ENCODE data around the gene EEF2K. TPM values are rescaled to one million over a fixed set of nuclear protein-coding genes. Genes with fewer than 3 reads are reported as not detected.

Gene EEF2K
- total and polyA plus RNA-seq, 2 donors from 2014 or later, result 2.8 to 28.1 TPM

GRCh38 chr16:22240023-22240710 is 34.1 kb downstream of the EEF2K start:
- Histone ChIP-seq H3K4me3 (ENCODE audit: low read length in 3 of 3) (no peak overlapping the region), H3K9ac (ENCODE audit: low read length in 3 of 3) (no peak overlapping the region), H3K4me1 (ENCODE audit: control insufficient read depth in 2 of 3, insufficient read depth in 2 of 3, low read depth in 1 of 3, low read length in 3 of 3) (no peaks in the 10 kb centered on the region), H3K36me3 (ENCODE audit: control insufficient read depth in 2 of 3, insufficient read depth in 3 of 3, low read length in 3 of 3) (peaks cover 0 to 4% (median 0%) of the 10 kb centered on the region in 3 donors), H3K9me3 (ENCODE audit: control insufficient read depth in 2 of 3, insufficient read depth in 1 of 3, low read length in 3 of 3) (no peaks in the 10 kb centered on the region), H3K27me3 (ENCODE audit: control insufficient read depth, insufficient read depth, low read length) (no peaks in the 10 kb centered on the region), H3K27ac (ENCODE audit: low read depth in 2 of 2, low read length in 2 of 2) (no peak overlapping the region)
- DNase-seq (peak in 1 of 5 donors; percentile 18), FAIRE-seq (no peak)
- no peak for TF ChIP-seq CTCF (IDR thresholded peaks at IDR 0.05; ENCODE audit: borderline replicate concordance, extremely low read depth, insufficient read depth)
- intact Hi-C loops (cut with DNase I), result no loop called here

- Histone ChIP-seq H3K27me3 (ENCODE audit: control insufficient read depth, insufficient read depth, low read length) (no peaks in the 10 kb centered on the region), H3K4me1 (ENCODE audit: control insufficient read depth in 2 of 3, insufficient read depth in 2 of 3, low read depth in 1 of 3, low read length in 3 of 3) (no peaks in the 10 kb centered on the region), H3K36me3 (ENCODE audit: control insufficient read depth in 2 of 3, insufficient read depth in 3 of 3, low read length in 3 of 3) (peaks cover 0 to 8% (median 7%) of the 10 kb centered on the region in 3 donors), H3K27ac (ENCODE audit: low read depth in 2 of 2, low read length in 2 of 2) (no peak overlapping the region), H3K9me3 (ENCODE audit: control insufficient read depth in 2 of 3, insufficient read depth in 1 of 3, low read length in 3 of 3) (peaks cover 0 to 2% (median 0%) of the 10 kb centered on the region in 3 donors), H3K9ac (ENCODE audit: low read length in 3 of 3) (no peak overlapping the region), H3K4me3 (ENCODE audit: low read length in 3 of 3) (no peak overlapping the region)
- intact Hi-C loops (cut with DNase I), result no loop called here
- FAIRE-seq (no peak), DNase-seq (no peak)
- no peak for TF ChIP-seq CTCF (IDR thresholded peaks at IDR 0.05; ENCODE audit: borderline replicate concordance, extremely low read depth, insufficient read depth)
These were observed 44.4 kb downstream of the EEF2K start for GRCh38 chr16:22250522-22250921.

- no peak for DNase-seq
- intact Hi-C loops (cut with DNase I), result no loop called here
- Histone ChIP-seq H3K9me3 (ENCODE audit: control insufficient read depth in 2 of 3, insufficient read depth in 1 of 3, low read length in 3 of 3) (peaks cover 0 to 2% (median 0%) of the 10 kb centered on the region in 3 donors), H3K9ac (ENCODE audit: low read length in 3 of 3) (no peak overlapping the region), H3K4me1 (ENCODE audit: control insufficient read depth in 2 of 3, insufficient read depth in 2 of 3, low read depth in 1 of 3, low read length in 3 of 3) (no peaks in the 10 kb centered on the region), H3K4me3 (ENCODE audit: low read length in 3 of 3) (no peak overlapping the region), H3K36me3 (ENCODE audit: control insufficient read depth in 2 of 3, insufficient read depth in 3 of 3, low read length in 3 of 3) (peaks cover 0 to 14% (median 12%) of the 10 kb centered on the region in 3 donors), H3K27ac (ENCODE audit: low read depth in 2 of 2, low read length in 2 of 2) (no peak overlapping the region), H3K27me3 (ENCODE audit: control insufficient read depth, insufficient read depth, low read length) (no peaks in the 10 kb centered on the region)
- no peak for TF ChIP-seq CTCF (IDR thresholded peaks at IDR 0.05; ENCODE audit: borderline replicate concordance, extremely low read depth, insufficient read depth)
- no peak for FAIRE-seq
These were observed 46.2 kb downstream of the EEF2K start for GRCh38 chr16:22252317-22252716.

Measured in kidney (tissue), 14 donors.